KOPT-K1 (cell line): ENCODE results near the gene LSP1.

ENCODE experiments used
- H3K27ac ChIP-seq: fragments of 200-600 bp; sonication (generic); 2 replicates; pipeline ENCODE4 v1.5.1; 2016; ENCODE audit warnings: antibody characterized with exemption, mild to moderate bottlenecking, low read depth, low read length; ENCODE audit not compliant: poor library complexity, severe bottlenecking
- H3K36me3 ChIP-seq: fragments of 200-600 bp; sonication (generic); 2 replicates; pipeline ENCODE4 v1.5.1; 2017; ENCODE audit warnings: antibody characterized with exemption, mild to moderate bottlenecking, low read length, moderate library complexity; ENCODE audit not compliant: insufficient read depth
- H3K9me3 ChIP-seq: fragments of 200-600 bp; sonication (generic); 2 replicates; pipeline ENCODE4 v1.5.1; 2017; ENCODE audit warnings: antibody characterized with exemption, low read length, mild to moderate bottlenecking; ENCODE audit not compliant: insufficient read depth, poor library complexity, severe bottlenecking

LSP1 gene

GRCh38 chr11:1909524-1909923 is 56.6 kb downstream of the LSP1 start:
- H3K27ac ChIP-seq, result no peak overlapping the region
- H3K9me3 ChIP-seq, result no peaks in the 10 kb centered on the region
- no peaks in the 10 kb centered on the region for H3K36me3 ChIP-seq

- Histone ChIP-seq H3K9me3 (no peaks in the 10 kb centered on the region), H3K27ac (no peak overlapping the region), H3K36me3 (no peaks in the 10 kb centered on the region)
Observed at GRCh38 chr11:1912289-1912878, 59.5 kb downstream of the LSP1 start.

- Histone ChIP-seq H3K9me3 (no peaks in the 10 kb centered on the region), H3K36me3 (no peaks in the 10 kb centered on the region), H3K27ac (no peak overlapping the region)
Observed at GRCh38 chr11:1913271-1914060, 60.6 kb downstream of the LSP1 start.

GRCh38 chr11:1915795-1916131 is 62.9 kb downstream of the LSP1 start:
- Histone ChIP-seq H3K27ac (no peak overlapping the region), H3K9me3 (no peaks in the 10 kb centered on the region), H3K36me3 (no peaks in the 10 kb centered on the region)

GRCh38 chr11:1916132-1916985 is 63.5 kb downstream of the LSP1 start:
- Histone ChIP-seq H3K36me3 (no peaks in the 10 kb centered on the region), H3K27ac (no peak overlapping the region), H3K9me3 (no peaks in the 10 kb centered on the region)

GRCh38 chr11:1916986-1917522 is 64.2 kb downstream of the LSP1 start:
- H3K36me3 ChIP-seq, result no peaks in the 10 kb centered on the region
- no peaks in the 10 kb centered on the region for H3K9me3 ChIP-seq
- no peak overlapping the region for H3K27ac ChIP-seq

GRCh38 chr11:1917523-1918435 is 64.9 kb downstream of the LSP1 start:
- no peaks in the 10 kb centered on the region for H3K36me3 ChIP-seq
- H3K27ac ChIP-seq, result no peak overlapping the region
- H3K9me3 ChIP-seq, result no peaks in the 10 kb centered on the region

GRCh38 chr11:1918436-1919315 is 65.8 kb downstream of the LSP1 start:
- Histone ChIP-seq H3K36me3 (no peaks in the 10 kb centered on the region), H3K9me3 (no peaks in the 10 kb centered on the region), H3K27ac (no peak overlapping the region)

- Histone ChIP-seq H3K27ac (no peak within 1 kb of the TSS), H3K9me3 (no peaks in the 10 kb centered on the region), H3K36me3 (no peaks in the 10 kb centered on the region)
Observed at GRCh38 chr11:1919391-1920127, 66.7 kb downstream of the LSP1 start, which contains the start of gene TNNT3. Gene TNNT3 (plus strand): TSS chr11:1919703. CDS start chr11:1922875, 3,172 bp downstream.

GRCh38 chr11:1920128-1920908 is 67.4 kb downstream of the LSP1 start:
- Histone ChIP-seq H3K9me3 (no peaks in the 10 kb centered on the region), H3K36me3 (no peaks in the 10 kb centered on the region), H3K27ac (no peak overlapping the region)

- H3K36me3 ChIP-seq, result no peaks in the 10 kb centered on the region
- no peak overlapping the region for H3K27ac ChIP-seq
- no peaks in the 10 kb centered on the region for H3K9me3 ChIP-seq
Observed at GRCh38 chr11:1920909-1921573, 68.2 kb downstream of the LSP1 start.

GRCh38 chr11:1921574-1922141 is 68.8 kb downstream of the LSP1 start:
- H3K27ac ChIP-seq, result no peak overlapping the region
- H3K9me3 ChIP-seq, result no peaks in the 10 kb centered on the region
- H3K36me3 ChIP-seq, result no peaks in the 10 kb centered on the region
